Measurements from ENCODE around the gene ACP7.

DNA sequence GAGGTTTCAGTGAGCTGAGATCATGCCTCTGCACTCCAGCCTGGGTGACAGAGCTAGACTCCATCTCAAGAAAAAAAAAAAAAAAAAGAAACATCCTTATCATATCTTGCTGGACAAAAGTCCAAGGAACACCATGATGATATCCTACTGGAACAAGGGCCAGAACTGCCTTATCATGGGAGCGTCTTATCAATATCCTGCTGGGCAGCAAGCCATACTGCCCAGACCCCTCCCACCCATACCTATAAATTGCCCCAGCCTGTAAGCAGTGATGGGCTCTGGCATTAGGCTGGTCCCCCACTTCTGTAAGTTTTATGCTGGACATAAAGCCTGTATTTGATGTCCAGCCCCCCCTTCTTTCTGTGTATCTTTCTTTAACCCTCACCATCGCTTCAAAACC, 37.1 kb upstream of the ACP7 start:
- TF ChIP-seq, protein P1, sequence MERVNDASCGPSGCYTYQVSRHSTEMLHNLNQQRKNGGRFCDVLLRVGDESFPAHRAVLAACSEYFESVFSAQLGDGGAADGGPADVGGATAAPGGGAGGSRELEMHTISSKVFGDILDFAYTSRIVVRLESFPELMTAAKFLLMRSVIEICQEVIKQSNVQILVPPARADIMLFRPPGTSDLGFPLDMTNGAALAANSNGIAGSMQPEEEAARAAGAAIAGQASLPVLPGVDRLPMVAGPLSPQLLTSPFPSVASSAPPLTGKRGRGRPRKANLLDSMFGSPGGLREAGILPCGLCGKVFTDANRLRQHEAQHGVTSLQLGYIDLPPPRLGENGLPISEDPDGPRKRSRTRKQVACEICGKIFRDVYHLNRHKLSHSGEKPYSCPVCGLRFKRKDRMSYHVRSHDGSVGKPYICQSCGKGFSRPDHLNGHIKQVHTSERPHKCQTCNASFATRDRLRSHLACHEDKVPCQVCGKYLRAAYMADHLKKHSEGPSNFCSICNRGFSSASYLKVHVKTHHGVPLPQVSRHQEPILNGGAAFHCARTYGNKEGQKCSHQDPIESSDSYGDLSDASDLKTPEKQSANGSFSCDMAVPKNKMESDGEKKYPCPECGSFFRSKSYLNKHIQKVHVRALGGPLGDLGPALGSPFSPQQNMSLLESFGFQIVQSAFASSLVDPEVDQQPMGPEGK (CRISPR knock-in tag; IDR thresholded peaks at IDR 0.05; ENCODE audit: borderline replicate concordance), result no peak
- no peak for TF ChIP-seq ARNTL (CRISPR knock-in tag; IDR thresholded peaks at IDR 0.05; ENCODE audit: borderline replicate concordance, low read depth)
